ENCODE results near the gene GALNT9.

GALNT9 gene

DNA sequence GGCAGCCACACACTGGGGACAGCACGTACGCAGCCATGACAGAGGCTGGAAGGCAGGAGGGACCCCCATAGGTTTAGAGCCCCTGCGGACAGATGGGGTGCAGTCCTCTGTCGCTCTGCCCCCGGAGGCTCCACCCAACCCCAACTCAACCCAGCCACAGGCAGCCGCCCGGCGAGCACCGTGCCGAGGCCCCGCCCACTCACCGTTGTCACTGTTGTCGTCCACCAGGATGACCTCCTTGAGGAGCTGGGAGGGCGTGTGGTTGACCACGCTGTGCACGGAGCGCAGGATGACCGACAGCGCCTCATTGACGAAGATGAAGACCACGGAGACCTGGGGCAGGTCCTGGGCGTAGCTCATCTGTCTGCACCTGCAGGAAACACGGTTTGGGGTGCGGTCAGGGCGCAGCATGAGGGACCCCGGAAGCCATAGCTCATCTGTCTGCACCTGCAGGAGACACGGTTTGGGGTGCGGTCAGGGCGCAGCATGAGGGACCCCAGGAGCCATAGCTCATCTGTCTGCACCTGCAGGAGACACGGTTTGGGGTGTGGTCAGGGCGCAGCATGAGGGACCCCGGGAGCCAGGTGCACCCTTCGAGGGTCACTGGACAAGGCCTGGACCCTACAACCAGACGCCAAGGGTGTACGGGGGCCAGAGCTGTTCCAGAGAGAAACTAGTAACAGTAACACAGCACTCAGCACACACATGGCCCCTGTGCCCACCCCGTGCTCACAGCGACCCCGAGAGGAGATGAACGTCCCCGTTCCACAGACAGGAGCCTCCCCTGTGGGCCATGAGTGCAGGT, 66.9 kb downstream of the GALNT9 start:
- H3K4me3 ChIP-seq (replicated peaks in 1 of 2; ENCODE audit: low read depth in 2 of 2, low read length in 2 of 2), result no peak overlapping the region
- DNase-seq (ENCODE audit: low read depth in 2 of 2), result no peak
- TF ChIP-seq, protein P1, sequence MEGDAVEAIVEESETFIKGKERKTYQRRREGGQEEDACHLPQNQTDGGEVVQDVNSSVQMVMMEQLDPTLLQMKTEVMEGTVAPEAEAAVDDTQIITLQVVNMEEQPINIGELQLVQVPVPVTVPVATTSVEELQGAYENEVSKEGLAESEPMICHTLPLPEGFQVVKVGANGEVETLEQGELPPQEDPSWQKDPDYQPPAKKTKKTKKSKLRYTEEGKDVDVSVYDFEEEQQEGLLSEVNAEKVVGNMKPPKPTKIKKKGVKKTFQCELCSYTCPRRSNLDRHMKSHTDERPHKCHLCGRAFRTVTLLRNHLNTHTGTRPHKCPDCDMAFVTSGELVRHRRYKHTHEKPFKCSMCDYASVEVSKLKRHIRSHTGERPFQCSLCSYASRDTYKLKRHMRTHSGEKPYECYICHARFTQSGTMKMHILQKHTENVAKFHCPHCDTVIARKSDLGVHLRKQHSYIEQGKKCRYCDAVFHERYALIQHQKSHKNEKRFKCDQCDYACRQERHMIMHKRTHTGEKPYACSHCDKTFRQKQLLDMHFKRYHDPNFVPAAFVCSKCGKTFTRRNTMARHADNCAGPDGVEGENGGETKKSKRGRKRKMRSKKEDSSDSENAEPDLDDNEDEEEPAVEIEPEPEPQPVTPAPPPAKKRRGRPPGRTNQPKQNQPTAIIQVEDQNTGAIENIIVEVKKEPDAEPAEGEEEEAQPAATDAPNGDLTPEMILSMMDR (IDR thresholded peaks at IDR 0.05; ENCODE audit: low read depth, low read length), result no peak

DNA sequence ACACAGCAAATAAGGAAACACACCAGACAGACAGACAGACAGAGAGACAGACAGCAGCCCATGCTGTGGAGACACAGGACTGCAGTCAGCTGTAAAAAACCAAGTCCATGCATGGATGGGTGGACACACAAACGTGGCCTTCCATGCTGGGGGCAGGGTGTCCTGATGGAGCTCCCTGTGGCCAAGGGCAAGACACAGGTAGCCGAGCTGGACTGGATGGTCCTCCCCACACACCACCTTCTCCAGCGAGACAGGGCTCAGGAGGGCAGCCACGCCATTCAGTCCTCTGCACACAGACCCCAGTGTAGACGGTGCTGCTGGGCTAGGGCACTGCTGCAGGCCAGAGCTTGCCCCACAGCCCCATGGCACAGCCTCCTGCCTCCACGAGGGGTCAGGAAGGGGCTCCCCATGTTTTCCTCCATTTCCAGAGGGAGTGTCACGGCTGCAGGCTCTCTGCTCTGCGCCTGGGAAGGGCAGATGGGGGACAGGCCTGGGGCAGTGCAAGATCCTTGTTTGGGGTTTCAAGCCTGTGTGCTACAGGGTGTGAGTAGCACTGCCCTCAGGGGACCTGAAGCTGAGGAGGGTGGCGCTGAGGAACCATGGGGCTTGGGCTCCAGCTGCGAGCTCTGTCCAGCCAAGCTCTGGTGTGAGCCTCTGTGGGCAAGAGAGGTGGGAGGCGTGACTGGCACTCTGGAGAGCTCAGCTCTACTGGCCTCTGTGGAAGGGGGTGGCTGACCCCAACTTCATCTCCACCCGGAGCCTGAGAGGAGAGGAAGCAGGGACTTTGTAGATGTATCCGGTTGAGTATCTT, 67.9 kb downstream of the GALNT9 start:
- TF ChIP-seq, protein P1 (IDR thresholded peaks at IDR 0.05; ENCODE audit: low read depth, low read length), result no peak
- no peak for DNase-seq (ENCODE audit: low read depth in 2 of 2)
- H3K4me3 ChIP-seq (replicated peaks in 1 of 2; ENCODE audit: low read depth in 2 of 2, low read length in 2 of 2), result no peak overlapping the region

DNA sequence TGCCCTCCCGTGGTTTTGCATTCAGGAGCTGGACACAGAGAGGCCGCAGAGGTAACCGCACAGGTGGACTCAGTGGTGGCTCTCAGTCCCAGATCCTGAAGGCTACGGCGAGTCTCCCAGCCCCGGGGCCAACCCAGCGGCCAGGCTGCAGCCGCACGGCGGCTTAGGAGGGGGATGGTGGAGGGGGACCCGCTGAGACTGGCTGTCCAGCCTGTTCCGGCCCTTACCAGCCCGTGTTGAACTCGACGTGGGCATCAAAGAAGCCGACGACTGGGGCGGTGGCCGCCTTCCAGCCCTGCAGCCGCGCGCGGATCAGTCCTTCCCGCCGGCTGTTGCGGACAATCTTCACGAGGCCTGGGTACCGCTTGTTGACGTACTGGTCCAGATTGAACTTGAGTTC, 68.7 kb downstream of the GALNT9 start:
- no peak overlapping the region for H3K4me3 ChIP-seq (replicated peaks in 1 of 2; ENCODE audit: low read depth in 2 of 2, low read length in 2 of 2)
- TF ChIP-seq, protein P1 (IDR thresholded peaks at IDR 0.05; ENCODE audit: low read depth, low read length), result no peak
- DNase-seq (ENCODE audit: low read depth in 2 of 2), result no peak

DNA sequence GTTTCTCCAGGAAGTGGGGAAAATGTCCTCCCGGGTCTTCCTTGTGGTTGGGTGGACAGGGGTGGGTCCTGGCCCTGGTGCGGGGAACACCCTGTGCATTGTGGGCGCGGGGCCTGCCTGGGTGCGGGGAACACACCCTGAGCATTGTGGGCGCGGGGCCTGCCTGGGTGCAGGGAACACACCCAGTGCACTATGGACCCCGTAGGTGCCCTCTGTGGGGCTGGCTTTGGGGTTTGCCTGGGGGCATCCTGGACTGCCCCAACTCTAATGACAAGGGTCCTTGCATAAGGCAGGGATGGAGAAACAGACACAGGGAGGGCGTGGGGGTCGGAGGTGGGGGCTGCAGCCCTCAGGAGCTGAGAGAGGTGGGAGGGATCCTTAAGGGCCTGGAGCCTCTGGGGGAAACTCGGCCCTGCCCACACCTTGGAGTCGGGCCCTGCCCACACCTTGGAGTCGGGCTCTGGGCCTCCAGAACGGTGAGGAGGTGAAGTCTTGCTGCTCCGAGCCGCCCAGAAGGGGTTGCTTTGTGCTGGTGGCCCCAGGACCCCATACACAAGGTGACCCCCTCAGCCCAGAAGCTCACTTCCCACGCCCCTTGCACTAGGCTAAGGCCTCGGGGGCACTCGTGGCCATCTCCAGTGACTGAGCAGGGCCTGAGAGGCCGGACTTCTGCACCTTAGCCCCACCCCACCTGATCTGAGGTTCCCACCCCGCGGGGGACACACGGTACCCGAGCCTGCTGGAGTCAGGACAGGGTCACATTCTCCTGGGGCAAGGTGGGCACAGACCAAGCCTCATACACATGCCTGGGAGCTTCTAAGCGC, 69.3 kb downstream of the GALNT9 start:
- TF ChIP-seq, protein P1 (IDR thresholded peaks at IDR 0.05; ENCODE audit: low read depth, low read length), result no peak
- no peak for DNase-seq (ENCODE audit: low read depth in 2 of 2)
- no peak overlapping the region for H3K4me3 ChIP-seq (replicated peaks in 1 of 2; ENCODE audit: low read depth in 2 of 2, low read length in 2 of 2)

GRCh38 chr12:132259364-132259871, 70.0 kb downstream of the GALNT9 start:
- no peak overlapping the region for H3K4me3 ChIP-seq (replicated peaks in 1 of 2; ENCODE audit: low read depth in 2 of 2, low read length in 2 of 2)
- TF ChIP-seq, protein P1 (IDR thresholded peaks at IDR 0.05; ENCODE audit: low read depth, low read length), result no peak
- no peak for DNase-seq (ENCODE audit: low read depth in 2 of 2)

DNA sequence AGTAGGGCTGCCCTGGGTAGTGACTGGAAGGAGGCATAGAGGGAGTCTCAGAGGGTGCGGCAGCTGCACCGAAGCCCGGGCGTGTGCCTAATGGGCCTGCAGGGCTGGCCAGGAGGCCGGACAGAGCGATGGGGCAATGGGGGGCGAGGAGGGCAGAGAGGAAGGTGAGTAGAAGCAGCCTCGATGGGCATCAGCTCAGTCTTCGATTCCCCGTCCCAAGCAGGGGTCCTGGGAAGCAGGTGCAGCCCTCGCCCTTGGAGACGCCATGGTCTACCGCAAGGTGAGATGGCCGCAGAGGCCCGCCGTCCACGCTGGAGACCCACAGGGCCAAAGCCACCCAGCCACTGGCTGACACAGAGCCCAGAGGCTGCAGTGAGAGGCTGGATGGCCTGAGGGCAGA, 70.8 kb downstream of the GALNT9 start:
- no peak overlapping the region for H3K4me3 ChIP-seq (replicated peaks in 1 of 2; ENCODE audit: low read depth in 2 of 2, low read length in 2 of 2)
- DNase-seq (ENCODE audit: low read depth in 2 of 2), result no peak
- TF ChIP-seq, protein P1 (IDR thresholded peaks at IDR 0.05; ENCODE audit: low read depth, low read length), result no peak

All from cardiac fibroblast (primary cell).